K562 (cell line): Measurements from ENCODE around the gene CRYBG1. TPM values are rescaled to one million over a fixed set of nuclear protein-coding genes. Genes with fewer than 3 reads are reported as not detected.

ENCODE experiments used
- ATAC-seq: fragments of 200-7000 bp; cut with Tn5 transposase; 3 replicates; pipeline ENCODE4 v1.9.1; 2020; ENCODE audit warnings: moderate library complexity
- BruUV-seq: library from RNA; stranded (reverse); fragments of 400-500 nt; replicated peaks from 2 replicates; lab custom pipeline; 2021; lab: Mats Ljungman, UMichigan
- CTCF ChIA-PET: fragments of 300-600 bp; formaldehyde crosslinking; extraction: SDS; loops from one replicate; lab custom pipeline; 2021; ENCODE audit warnings: low intra/inter-chr PET ratio; lab: Yijun Ruan, JAX
- POLR2A ChIA-PET: fragments of 300-600, 350-650 bp; sonication (Branson Sonifier 250); formaldehyde crosslinking; extraction: SDS; loops from one replicate; lab custom pipeline; 2021; ENCODE audit warnings: antibody characterized with exemption, inconsistent platforms; lab: Yijun Ruan, JAX
- DNase-seq, 4 experiments: peaks; one replicate each; pipeline versions ENCODE4 v3.0.0 to v3.0.0-alpha.2; 2011 to 2018; ENCODE audit warnings: low spot score in 3 of 4, mixed read lengths in 3 of 4; ENCODE audit errors: extremely low read depth in 1 of 4
- FAIRE-seq: peaks from 2 replicates; lab custom pipeline; 2011; peaks lifted over from hg19 to GRCh38; lab: Jason Lieb, UNC
- H2AFZ ChIP-seq: 2 replicates; pipeline ENCODE4 v1.6.0; 2011; ENCODE audit warnings: low read depth, low read length, control low read depth, inconsistent platforms
- H3K27ac ChIP-seq: fragments of 200-600 bp; 3 replicates; pipeline ENCODE4 v1.8.0; 2011; ENCODE audit warnings: low read depth, mild to moderate bottlenecking, control low read depth, inconsistent platforms, low read length, moderate library complexity, mixed read lengths; ENCODE audit errors: extremely low read depth
- H3K27me3 ChIP-seq, 2 experiments: fragments of 300-600 bp in 1 of 2; 2 replicates in 1 of 2; 3 replicates in 1 of 2; pipeline versions ENCODE4 v1.6.0 to v1.8.0; 2011; ENCODE audit warnings: inconsistent platforms in 2 of 2, low read length in 2 of 2, mild to moderate bottlenecking in 1 of 2, mixed read lengths in 1 of 2, moderate library complexity in 1 of 2; ENCODE audit not compliant: control insufficient read depth in 2 of 2, insufficient read depth in 2 of 2
- H3K36me3 ChIP-seq: fragments of 300-600 bp; 3 replicates; pipeline ENCODE4 v1.8.0; 2011; ENCODE audit warnings: mild to moderate bottlenecking, low read length, inconsistent platforms; ENCODE audit not compliant: control insufficient read depth, insufficient read depth
- H3K4me1 ChIP-seq, 2 experiments: fragments of 200-600 bp in 1 of 2; replicated peaks in 1 of 2; 2 replicates in 1 of 2; 3 replicates in 1 of 2; pipeline versions ENCODE4 v1.5.1 to v1.8.0; 2011; ENCODE audit warnings: inconsistent platforms in 2 of 2, low read length in 2 of 2, mild to moderate bottlenecking in 1 of 2, mixed read lengths in 1 of 2, moderate library complexity in 1 of 2; ENCODE audit not compliant: control insufficient read depth in 2 of 2, insufficient read depth in 2 of 2
- H3K4me2 ChIP-seq: 2 replicates; pipeline ENCODE4 v1.6.1; 2011; ENCODE audit warnings: low read length, control low read depth, inconsistent platforms, mixed read lengths; ENCODE audit not compliant: insufficient read depth
- H3K4me3 ChIP-seq: fragments of 200-600 bp; sonication (generic), shearing (Covaris generic); 2 replicates; pipeline ENCODE4 v1.5.1; 2016; ENCODE audit warnings: control low read depth, inconsistent platforms
- H3K79me2 ChIP-seq: fragments of 200-600 bp; 3 replicates; pipeline ENCODE4 v1.8.0; 2011; ENCODE audit warnings: low read length, inconsistent platforms; ENCODE audit not compliant: control insufficient read depth, insufficient read depth
- H3K9ac ChIP-seq, 2 experiments: 2 replicates each; pipeline versions ENCODE4 v1.6.0 to v1.6.1; 2011; ENCODE audit warnings: low read depth in 2 of 2, low read length in 2 of 2, control low read depth in 1 of 2, inconsistent platforms in 1 of 2, mild to moderate bottlenecking in 1 of 2, mixed read lengths in 1 of 2; ENCODE audit not compliant: insufficient read depth in 1 of 2
- H3K9me1 ChIP-seq: one replicate; pipeline ENCODE4 v1.6.0; 2011; ENCODE audit warnings: inconsistent platforms, mild to moderate bottlenecking, low read length, moderate library complexity; ENCODE audit not compliant: control insufficient read depth, insufficient read depth
- H3K9me3 ChIP-seq: replicated peaks from 2 replicates; pipeline ENCODE4 v1.5.1; 2011; ENCODE audit warnings: low read depth, low read length, inconsistent platforms; ENCODE audit not compliant: control insufficient read depth, insufficient read depth
- H4K20me1 ChIP-seq: replicated peaks from 2 replicates; pipeline ENCODE4 v1.6.1; 2011; ENCODE audit warnings: low read length, inconsistent platforms, mixed read lengths; ENCODE audit not compliant: control insufficient read depth, insufficient read depth
- CHCHD3 ChIP-seq: fragments of 250-450 bp; sonication (Bioruptor Pico); IDR thresholded peaks from 2 replicates; pipeline ENCODE4 v2.1.2; 2022; ENCODE audit warnings: mild to moderate bottlenecking
- CHD1 ChIP-seq: fragments of 200-600 bp; sonication (generic); IDR thresholded peaks from one replicate; pipeline ENCODE4 v1.6.1; 2012; ENCODE audit warnings: mild to moderate bottlenecking, moderate library complexity, low read length, inconsistent platforms
- HCFC1 ChIP-seq: IDR thresholded peaks from 2 replicates; pipeline ENCODE4 v1.6.1; 2012; ENCODE audit warnings: low read depth, low read length, improper control_type of control experiment
- MEIS2 ChIP-seq: fragments of 450-650 bp; IDR thresholded peaks from 2 replicates; pipeline ENCODE4 v1.6.1; 2014; ENCODE audit warnings: mild to moderate bottlenecking; ENCODE audit not compliant: partially characterized antibody
- MYBL2 ChIP-seq, 2 experiments: fragments of 450-650 bp in 1 of 2; sonication (generic) in 1 of 2; formaldehyde crosslinking in 1 of 2; IDR thresholded peaks; 2 replicates each; pipeline versions ENCODE4 v1.6.1 to v1.8.1; 2017 to 2022; ENCODE audit warnings: borderline replicate concordance in 1 of 2, inconsistent platforms in 1 of 2, low read depth in 1 of 2, mild to moderate bottlenecking in 1 of 2, missing genetic modification reagents in 1 of 2, moderate library complexity in 1 of 2
- PURB ChIP-seq: sonication (generic); formaldehyde crosslinking; IDR thresholded peaks from 2 replicates; pipeline ENCODE4 v1.9.0; 2021; ENCODE audit warnings: low read depth, mild to moderate bottlenecking, missing genetic modification reagents
- RB1 ChIP-seq: fragments of 450-650 bp; IDR thresholded peaks from 2 replicates; pipeline ENCODE4 v1.6.1; 2017; ENCODE audit warnings: low read depth, mild to moderate bottlenecking
- SMC3 ChIP-seq: conservative IDR thresholded peaks from 2 replicates; pipeline ENCODE4 v1.6.1; 2011; ENCODE audit warnings: low read depth, low read length, improper control_type of control experiment; ENCODE audit not compliant: insufficient read depth
- ZKSCAN8 ChIP-seq: fragments of 200-800 bp; sonication (Bioruptor generic); IDR thresholded peaks from 2 replicates; pipeline ENCODE4 v1.6.1; 2016; ENCODE audit warnings: missing genetic modification characterization, missing compliant biosample characterization
- ZNF764 ChIP-seq: fragments of 250-450 bp; sonication (Bioruptor Pico); IDR thresholded peaks from 2 replicates; pipeline ENCODE4 v1.4.0; 2020; ENCODE audit warnings: low read depth, mild to moderate bottlenecking, moderate library complexity
- WGBS: fragments of 100-300 bp; shearing (Covaris generic); methylation state at CpG from one replicate; pipeline ENCODE4 v1.1.6; 2016; ENCODE audit warnings: low coverage, mixed read lengths; ENCODE audit not compliant: insufficient coverage; ENCODE audit errors: missing lambda C conversion rate; 5-methylcytosine and 5-hydroxymethylcytosine counted together
- in situ Hi-C: fragments of 300-500 bp; cut with MboI; formaldehyde crosslinking; loops from 4 replicates; pipeline ENCODE4 v1.15.0; 2018; ENCODE audit warnings: inconsistent platforms, mixed read lengths
- intact Hi-C: fragments of 100-400 bp; cut with micrococcal nuclease; formaldehyde crosslinking; loops from 2 replicates; pipeline ENCODE4 v1.14.2; 2022
- polyA plus RNA-seq, 8 experiments: library from polyadenylated mRNA; depleted of rRNA in 4 of 8; stranded (reverse) in 5 of 8; unstranded in 3 of 8; fragments of >200 nt; fragmentation: Nextera tagmentation in 2 of 8; fragmentation: Illumina TruSeq in 1 of 8; extraction: Ambion mirVana in 2 of 8; extraction: Trizol in 1 of 8; gene quantifications; 2 replicates each; pipeline versions ENCODE4 v1.2.1 to v1.2.3, GENCODE V29; 2011 to 2014; ENCODE audit warnings: inconsistent platforms in 1 of 8, missing spikeins in 1 of 8
- total RNA-seq, 7 experiments: library from RNA; depleted of rRNA in 6 of 7; stranded (reverse); fragments of >200 nt in 6 of 7; fragmentation: Illumina TruSeq in 2 of 7; extraction: Trizol in 2 of 7; gene quantifications; 2 replicates each; pipeline versions ENCODE4 v1.2.1 to v1.2.3, GENCODE V29; 2011 to 2021; ENCODE audit warnings: low replicate concordance in 1 of 7
- TF ChIP-seq, protein P1 (sequence below), 2 experiments: fragments of 200-800 bp in 1 of 2; sonication (Bioruptor generic) in 1 of 2; sonication (generic) in 1 of 2; formaldehyde crosslinking in 1 of 2; IDR thresholded peaks in 1 of 2; conservative IDR thresholded peaks in 1 of 2; 2 replicates each; pipeline versions ENCODE4 v1.5.0 to v1.6.1; 2016 to 2020; ENCODE audit warnings: missing compliant biosample characterization in 1 of 2, missing genetic modification characterization in 1 of 2, missing genetic modification reagents in 1 of 2

CRYBG1 gene
- total and polyA plus RNA-seq, 9 of the 15 experiments (the other 6 are each of a cell fraction or from before 2014, with no cell fraction given): 0.07 to 0.47 (median 0.11) TPM

DNA sequence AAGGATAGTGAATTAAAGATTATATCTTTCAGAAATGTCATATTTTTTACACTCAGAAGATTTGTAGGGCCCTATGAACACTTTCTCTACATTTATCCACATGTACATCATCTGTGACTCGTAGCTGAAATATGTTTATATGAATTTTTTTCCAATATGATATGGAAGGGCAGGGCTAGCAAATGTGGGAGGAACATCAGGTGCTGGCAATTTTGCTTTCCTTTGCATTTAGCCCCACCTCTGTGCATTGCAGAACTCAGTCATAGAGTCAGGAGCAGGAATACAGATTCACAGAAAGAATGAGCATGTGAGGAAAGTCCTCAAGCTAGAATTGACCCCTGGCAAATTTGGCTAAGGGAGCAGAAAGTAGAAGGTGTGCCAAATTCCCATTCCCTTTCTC lies 129.9 kb downstream of the CRYBG1 start (continued):
- TF ChIP-seq, protein P1, sequence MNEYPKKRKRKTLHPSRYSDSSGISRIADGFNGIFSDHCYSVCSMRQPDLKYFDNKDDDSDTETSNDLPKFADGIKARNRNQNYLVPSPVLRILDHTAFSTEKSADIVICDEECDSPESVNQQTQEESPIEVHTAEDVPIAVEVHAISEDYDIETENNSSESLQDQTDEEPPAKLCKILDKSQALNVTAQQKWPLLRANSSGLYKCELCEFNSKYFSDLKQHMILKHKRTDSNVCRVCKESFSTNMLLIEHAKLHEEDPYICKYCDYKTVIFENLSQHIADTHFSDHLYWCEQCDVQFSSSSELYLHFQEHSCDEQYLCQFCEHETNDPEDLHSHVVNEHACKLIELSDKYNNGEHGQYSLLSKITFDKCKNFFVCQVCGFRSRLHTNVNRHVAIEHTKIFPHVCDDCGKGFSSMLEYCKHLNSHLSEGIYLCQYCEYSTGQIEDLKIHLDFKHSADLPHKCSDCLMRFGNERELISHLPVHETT (CRISPR knock-in tag; conservative IDR thresholded peaks at IDR 0.05 in 1 of 2, IDR thresholded peaks at IDR 0.05 in 1 of 2): no peak
- TF ChIP-seq SMC3: no peak
- no peak for TF ChIP-seq MYBL2 (IDR thresholded peaks at IDR 0.05; ENCODE audit: low read depth)
- TF ChIP-seq MYBL2 (CRISPR knock-in tag; IDR thresholded peaks at IDR 0.05; ENCODE audit: borderline replicate concordance): no peak
- TF ChIP-seq CHCHD3 (CRISPR knock-in tag): no peak

DNA sequence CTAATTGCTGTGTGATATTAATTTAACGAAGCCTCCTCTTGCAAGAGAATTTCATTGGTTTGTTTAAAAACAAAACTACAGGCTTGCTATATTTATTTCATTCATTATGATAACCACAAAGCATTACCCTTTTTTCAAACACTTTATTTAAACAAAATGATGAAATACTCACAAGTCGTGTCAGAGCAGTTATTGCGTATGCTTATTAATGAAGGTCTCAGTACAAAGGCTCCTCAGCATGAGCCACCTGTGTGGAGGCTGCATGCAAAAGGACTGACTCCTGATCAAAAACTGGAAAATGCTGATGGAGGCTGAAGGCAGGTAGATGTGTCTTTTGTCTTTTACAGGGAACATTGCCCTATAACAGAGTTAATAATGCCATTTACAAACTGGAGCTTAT lies 130.5 kb downstream of the CRYBG1 start:
- Histone ChIP-seq H3K79me2 (no peaks in the 10 kb centered on the region), H3K9ac (no peak overlapping the region), H2AFZ (no peak overlapping the region), H3K36me3 (no peaks in the 10 kb centered on the region), H3K9me1 (no peaks in the 10 kb centered on the region), H4K20me1 (no peaks in the 10 kb centered on the region), H3K4me3 (no peak overlapping the region), H3K27me3 (peaks cover 0 to 2% of the 10 kb centered on the region in 2 experiments; a peak in 1 of 5 replicates), H3K4me1 (peaks cover 10 to 13% of the 10 kb centered on the region in 2 experiments; a peak in 3 of 5 replicates), H3K27ac (no peak overlapping the region), H3K4me2 (no peak overlapping the region), H3K9me3 (no peaks in the 10 kb centered on the region)
- ChIA-PET POLR2A (no interaction called here), CTCF (no interaction called here)
- DNase-seq (no peak), ATAC-seq (no peak), FAIRE-seq (no peak)
- intact Hi-C loops (no loop called here), in situ Hi-C loops (no loop called here)
- TF ChIP-seq PURB (CRISPR knock-in tag) (no peak), RB1 (no peak), ZKSCAN8 (CRISPR knock-in tag) (no peak), HCFC1 (no peak), CHD1 (no peak), MEIS2 (no peak), ZNF764 (CRISPR knock-in tag) (no peak)
- no TSS peak for BruUV-seq
- 32% methylated on average over 3 of the region's 3 CpGs for WGBS
